HepG2 (cell line): Measurements from ENCODE around the gene ANAPC16. TPM values are rescaled to one million over a fixed set of nuclear protein-coding genes. Genes with fewer than 3 reads are reported as not detected.
A peak's percentile ranks its signal among the peaks of the same experiment; 100 is the strongest.

Source experiments
- BRD4 ChIP-seq: sonication (generic); formaldehyde crosslinking; IDR thresholded peaks from 2 replicates; pipeline ENCODE4 v1.4.0; 2020; ENCODE audit warnings: missing genetic modification reagents
- HNF4G ChIP-seq, 2 experiments: sonication (generic) in 1 of 2; formaldehyde crosslinking in 1 of 2; IDR thresholded peaks; 2 replicates each; pipeline versions ENCODE4 v1.4.0 to v1.6.1; 2011 to 2020; ENCODE audit warnings: borderline replicate concordance in 2 of 2, low read depth in 2 of 2, mild to moderate bottlenecking in 2 of 2, low read length in 1 of 2, missing genetic modification reagents in 1 of 2, moderate library complexity in 1 of 2
- MAZ ChIP-seq, 2 experiments: sonication (generic) in 1 of 2; formaldehyde crosslinking in 1 of 2; IDR thresholded peaks; 2 replicates each; pipeline versions ENCODE4 v1.5.0 to v1.6.1; 2012 to 2020; ENCODE audit warnings: low read depth in 2 of 2, mild to moderate bottlenecking in 2 of 2, borderline replicate concordance in 1 of 2, improper control_type of control experiment in 1 of 2, low read length in 1 of 2, missing genetic modification reagents in 1 of 2, moderate library complexity in 1 of 2
- NR2C2 ChIP-seq: sonication (generic); formaldehyde crosslinking; IDR thresholded peaks from 2 replicates; pipeline ENCODE4 v1.4.0; 2020; ENCODE audit warnings: missing genetic modification reagents, mild to moderate bottlenecking, moderate library complexity, borderline replicate concordance
- POLR2AphosphoS5 ChIP-seq: IDR thresholded peaks from 2 replicates; pipeline ENCODE4 v1.6.1; 2012; ENCODE audit warnings: low read depth, low read length
- SIN3B ChIP-seq: fragments of 150-350 bp; IDR thresholded peaks from 2 replicates; pipeline ENCODE4 v1.6.1; 2014; ENCODE audit warnings: low read length
- ZBTB38 ChIP-seq: sonication (generic); formaldehyde crosslinking; IDR thresholded peaks from 2 replicates; pipeline ENCODE4 v1.5.1; 2020; ENCODE audit warnings: mild to moderate bottlenecking, missing genetic modification reagents
- ZFP36L1 ChIP-seq: sonication (generic); formaldehyde crosslinking; IDR thresholded peaks from 2 replicates; pipeline ENCODE4 v1.8.0; 2022; ENCODE audit warnings: mild to moderate bottlenecking, missing genetic modification reagents, moderate library complexity
- ZNF567 ChIP-seq: sonication (generic); formaldehyde crosslinking; IDR thresholded peaks from 2 replicates; pipeline ENCODE4 v1.8.1; 2023; ENCODE audit warnings: mild to moderate bottlenecking, missing genetic modification reagents, borderline replicate concordance
- ZNF619 ChIP-seq: sonication (generic); formaldehyde crosslinking; IDR thresholded peaks from 2 replicates; pipeline ENCODE4 v1.4.0; 2020; ENCODE audit warnings: mild to moderate bottlenecking, missing genetic modification reagents
- ZNF747 ChIP-seq: sonication (generic); formaldehyde crosslinking; IDR thresholded peaks from 2 replicates; pipeline ENCODE4 v1.8.1; 2023; ENCODE audit warnings: missing genetic modification reagents, mild to moderate bottlenecking, borderline replicate concordance
- polyA plus RNA-seq, 8 experiments: library from polyadenylated mRNA; depleted of rRNA in 3 of 8; stranded (reverse) in 7 of 8; unstranded in 1 of 8; fragments of >200 nt; fragmentation: Illumina TruSeq in 4 of 8; extraction: Trizol in 4 of 8; gene quantifications; 2 replicates each; pipeline versions ENCODE4 v1.2.1 to v1.2.3, GENCODE V29; 2011 to 2016; ENCODE audit warnings: low read depth in 4 of 8, missing spikeins in 1 of 8, mixed read lengths in 1 of 8; ENCODE audit not compliant: insufficient read depth in 1 of 8
- total RNA-seq, 5 experiments: library from RNA; depleted of rRNA; stranded (reverse); fragments of >200 nt; fragmentation: Illumina TruSeq; extraction: Trizol; gene quantifications; 2 replicates each; pipeline ENCODE4 v1.2.3, GENCODE V29; 2016; ENCODE audit warnings: low read depth in 1 of 5
- TF ChIP-seq, protein P1 (sequence below): sonication (generic); formaldehyde crosslinking; IDR thresholded peaks from 2 replicates; pipeline ENCODE4 v1.5.0; 2020; ENCODE audit warnings: mild to moderate bottlenecking, missing genetic modification reagents

ANAPC16 gene
- total and polyA plus RNA-seq, 2 of the 13 experiments (the other 11 are each of a cell fraction or from before 2014, with no cell fraction given), result 74.8 to 89.4 TPM

DNA sequence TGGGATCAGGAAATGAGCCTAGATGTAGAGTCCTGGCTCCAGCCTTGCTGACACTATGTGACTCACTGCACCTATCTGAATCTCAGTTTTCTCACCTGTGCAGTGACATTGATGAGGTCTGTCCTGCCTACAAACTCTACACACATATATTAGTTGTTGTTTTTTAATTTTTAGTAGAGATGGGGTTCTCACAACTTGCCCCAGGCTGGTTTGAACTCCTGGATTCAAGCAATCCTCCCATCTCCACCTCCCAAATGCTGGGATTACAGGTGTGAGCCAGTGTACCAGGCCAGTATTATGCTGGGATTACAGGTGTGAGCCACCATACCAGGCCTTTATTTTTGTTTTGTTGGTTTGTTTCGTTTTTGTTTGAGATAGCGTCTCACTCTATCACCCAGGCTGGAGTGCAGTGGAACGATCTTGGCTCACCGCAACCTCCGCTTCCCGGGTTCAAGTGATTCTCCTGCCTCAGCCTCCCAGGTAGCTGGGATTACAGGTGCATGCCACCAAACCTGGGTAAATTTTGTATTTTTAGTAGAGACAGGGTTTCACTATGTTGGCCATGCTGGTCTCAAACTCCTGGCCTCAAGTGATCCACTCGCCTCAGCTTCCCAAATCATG, 46.1 kb downstream of the ANAPC16 start (continued):
- TF ChIP-seq ZNF619 (CRISPR knock-in tag) (no peak), HNF4G (IDR thresholded peaks at IDR 0.05; ENCODE audit: borderline replicate concordance, low read depth, low read length) (no peak), HNF4G (CRISPR knock-in tag; IDR thresholded peaks at IDR 0.05; ENCODE audit: borderline replicate concordance, low read depth) (no peak), ZFP36L1 (CRISPR knock-in tag) (0 out of 2 replicates have a peak, but pooled peaks have one; percentile 38), MAZ (IDR thresholded peaks at IDR 0.05; ENCODE audit: borderline replicate concordance, low read depth, low read length) (no peak), MAZ (CRISPR knock-in tag; IDR thresholded peaks at IDR 0.05; ENCODE audit: low read depth) (no peak), ZNF567 (CRISPR knock-in tag) (no peak), NR2C2 (CRISPR knock-in tag) (no peak), BRD4 (peak; percentile 1; the same call in 1 of the 2 replicates), ZBTB38 (CRISPR knock-in tag) (peak; percentile 38; the same call in 1 of the 2 replicates), POLR2AphosphoS5 (peak; percentile 10; the same call in 1 of the 2 replicates), ZNF747 (0 out of 2 replicates have a peak, but pooled peaks have one; percentile 13), SIN3B (no peak)
- TF ChIP-seq, protein P1, sequence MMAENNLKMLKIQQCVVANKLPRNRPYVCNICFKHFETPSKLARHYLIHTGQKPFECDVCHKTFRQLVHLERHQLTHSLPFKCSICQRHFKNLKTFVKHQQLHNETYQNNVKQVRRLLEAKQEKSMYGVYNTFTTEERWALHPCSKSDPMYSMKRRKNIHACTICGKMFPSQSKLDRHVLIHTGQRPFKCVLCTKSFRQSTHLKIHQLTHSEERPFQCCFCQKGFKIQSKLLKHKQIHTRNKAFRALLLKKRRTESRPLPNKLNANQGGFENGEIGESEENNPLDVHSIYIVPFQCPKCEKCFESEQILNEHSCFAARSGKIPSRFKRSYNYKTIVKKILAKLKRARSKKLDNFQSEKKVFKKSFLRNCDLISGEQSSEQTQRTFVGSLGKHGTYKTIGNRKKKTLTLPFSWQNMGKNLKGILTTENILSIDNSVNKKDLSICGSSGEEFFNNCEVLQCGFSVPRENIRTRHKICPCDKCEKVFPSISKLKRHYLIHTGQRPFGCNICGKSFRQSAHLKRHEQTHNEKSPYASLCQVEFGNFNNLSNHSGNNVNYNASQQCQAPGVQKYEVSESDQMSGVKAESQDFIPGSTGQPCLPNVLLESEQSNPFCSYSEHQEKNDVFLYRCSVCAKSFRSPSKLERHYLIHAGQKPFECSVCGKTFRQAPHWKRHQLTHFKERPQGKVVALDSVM, result peak; percentile 32; the same call in 1 of the 2 replicates
